ENCODE results near the gene CCDC154. TPM values are rescaled to one million over a fixed set of nuclear protein-coding genes. Genes with fewer than 3 reads are reported as not detected.

CCDC154 gene
- total and polyA plus RNA-seq, 2 experiments from 2014 or later = 0.31 TPM; not detected in 1

DNA sequence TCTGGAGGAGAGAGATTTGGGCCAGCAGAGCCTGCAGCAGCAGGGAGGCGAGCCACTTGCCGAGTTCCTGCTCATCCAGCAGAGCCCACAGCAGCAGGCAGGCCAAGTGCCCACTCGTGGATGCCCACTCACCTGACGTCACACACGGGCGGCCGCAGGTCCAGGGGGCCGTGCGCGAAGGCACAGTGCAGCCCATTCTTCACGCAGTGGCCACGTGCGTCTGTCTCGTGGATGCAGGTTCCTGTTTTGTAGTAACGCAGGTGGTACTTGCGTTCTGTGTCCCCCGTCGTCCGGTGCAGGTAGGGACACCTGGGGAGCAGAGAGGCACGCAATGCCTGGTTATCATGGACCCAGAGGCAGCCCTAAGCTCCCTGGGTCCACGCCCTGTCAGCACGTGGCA lies 41.3 kb downstream of the CCDC154 start (continued):
- TF ChIP-seq, protein P1, sequence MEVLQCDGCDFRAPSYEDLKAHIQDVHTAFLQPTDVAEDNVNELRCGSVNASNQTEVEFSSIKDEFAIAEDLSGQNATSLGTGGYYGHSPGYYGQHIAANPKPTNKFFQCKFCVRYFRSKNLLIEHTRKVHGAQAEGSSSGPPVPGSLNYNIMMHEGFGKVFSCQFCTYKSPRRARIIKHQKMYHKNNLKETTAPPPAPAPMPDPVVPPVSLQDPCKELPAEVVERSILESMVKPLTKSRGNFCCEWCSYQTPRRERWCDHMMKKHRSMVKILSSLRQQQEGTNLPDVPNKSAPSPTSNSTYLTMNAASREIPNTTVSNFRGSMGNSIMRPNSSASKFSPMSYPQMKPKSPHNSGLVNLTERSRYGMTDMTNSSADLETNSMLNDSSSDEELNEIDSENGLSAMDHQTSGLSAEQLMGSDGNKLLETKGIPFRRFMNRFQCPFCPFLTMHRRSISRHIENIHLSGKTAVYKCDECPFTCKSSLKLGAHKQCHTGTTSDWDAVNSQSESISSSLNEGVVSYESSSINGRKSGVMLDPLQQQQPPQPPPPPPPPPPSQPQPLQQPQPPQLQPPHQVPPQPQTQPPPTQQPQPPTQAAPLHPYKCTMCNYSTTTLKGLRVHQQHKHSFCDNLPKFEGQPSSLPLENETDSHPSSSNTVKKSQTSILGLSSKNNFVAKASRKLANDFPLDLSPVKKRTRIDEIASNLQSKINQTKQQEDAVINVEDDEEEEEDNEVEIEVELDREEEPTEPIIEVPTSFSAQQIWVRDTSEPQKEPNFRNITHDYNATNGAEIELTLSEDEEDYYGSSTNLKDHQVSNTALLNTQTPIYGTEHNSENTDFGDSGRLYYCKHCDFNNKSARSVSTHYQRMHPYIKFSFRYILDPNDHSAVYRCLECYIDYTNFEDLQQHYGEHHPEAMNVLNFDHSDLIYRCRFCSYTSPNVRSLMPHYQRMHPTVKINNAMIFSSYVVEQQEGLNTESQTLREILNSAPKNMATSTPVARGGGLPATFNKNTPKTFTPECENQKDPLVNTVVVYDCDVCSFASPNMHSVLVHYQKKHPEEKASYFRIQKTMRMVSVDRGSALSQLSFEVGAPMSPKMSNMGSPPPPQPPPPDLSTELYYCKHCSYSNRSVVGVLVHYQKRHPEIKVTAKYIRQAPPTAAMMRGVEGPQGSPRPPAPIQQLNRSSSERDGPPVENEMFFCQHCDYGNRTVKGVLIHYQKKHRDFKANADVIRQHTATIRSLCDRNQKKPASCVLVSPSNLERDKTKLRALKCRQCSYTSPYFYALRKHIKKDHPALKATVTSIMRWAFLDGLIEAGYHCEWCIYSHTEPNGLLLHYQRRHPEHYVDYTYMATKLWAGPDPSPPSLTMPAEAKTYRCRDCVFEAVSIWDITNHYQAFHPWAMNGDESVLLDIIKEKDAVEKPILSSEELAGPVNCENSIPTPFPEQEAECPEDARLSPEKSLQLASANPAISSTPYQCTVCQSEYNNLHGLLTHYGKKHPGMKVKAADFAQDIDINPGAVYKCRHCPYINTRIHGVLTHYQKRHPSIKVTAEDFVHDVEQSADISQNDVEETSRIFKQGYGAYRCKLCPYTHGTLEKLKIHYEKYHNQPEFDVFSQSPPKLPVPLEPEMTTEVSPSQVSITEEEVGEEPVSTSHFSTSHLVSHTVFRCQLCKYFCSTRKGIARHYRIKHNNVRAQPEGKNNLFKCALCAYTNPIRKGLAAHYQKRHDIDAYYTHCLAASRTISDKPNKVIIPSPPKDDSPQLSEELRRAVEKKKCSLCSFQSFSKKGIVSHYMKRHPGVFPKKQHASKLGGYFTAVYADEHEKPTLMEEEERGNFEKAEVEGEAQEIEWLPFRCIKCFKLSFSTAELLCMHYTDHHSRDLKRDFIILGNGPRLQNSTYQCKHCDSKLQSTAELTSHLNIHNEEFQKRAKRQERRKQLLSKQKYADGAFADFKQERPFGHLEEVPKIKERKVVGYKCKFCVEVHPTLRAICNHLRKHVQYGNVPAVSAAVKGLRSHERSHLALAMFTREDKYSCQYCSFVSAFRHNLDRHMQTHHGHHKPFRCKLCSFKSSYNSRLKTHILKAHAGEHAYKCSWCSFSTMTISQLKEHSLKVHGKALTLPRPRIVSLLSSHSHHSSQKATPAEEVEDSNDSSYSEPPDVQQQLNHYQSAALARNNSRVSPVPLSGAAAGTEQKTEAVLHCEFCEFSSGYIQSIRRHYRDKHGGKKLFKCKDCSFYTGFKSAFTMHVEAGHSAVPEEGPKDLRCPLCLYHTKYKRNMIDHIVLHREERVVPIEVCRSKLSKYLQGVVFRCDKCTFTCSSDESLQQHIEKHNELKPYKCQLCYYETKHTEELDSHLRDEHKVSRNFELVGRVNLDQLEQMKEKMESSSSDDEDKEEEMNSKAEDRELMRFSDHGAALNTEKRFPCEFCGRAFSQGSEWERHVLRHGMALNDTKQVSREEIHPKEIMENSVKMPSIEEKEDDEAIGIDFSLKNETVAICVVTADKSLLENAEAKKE (CRISPR knock-in tag; IDR thresholded peaks at IDR 0.05) = no peak
- TF ChIP-seq, protein P2, sequence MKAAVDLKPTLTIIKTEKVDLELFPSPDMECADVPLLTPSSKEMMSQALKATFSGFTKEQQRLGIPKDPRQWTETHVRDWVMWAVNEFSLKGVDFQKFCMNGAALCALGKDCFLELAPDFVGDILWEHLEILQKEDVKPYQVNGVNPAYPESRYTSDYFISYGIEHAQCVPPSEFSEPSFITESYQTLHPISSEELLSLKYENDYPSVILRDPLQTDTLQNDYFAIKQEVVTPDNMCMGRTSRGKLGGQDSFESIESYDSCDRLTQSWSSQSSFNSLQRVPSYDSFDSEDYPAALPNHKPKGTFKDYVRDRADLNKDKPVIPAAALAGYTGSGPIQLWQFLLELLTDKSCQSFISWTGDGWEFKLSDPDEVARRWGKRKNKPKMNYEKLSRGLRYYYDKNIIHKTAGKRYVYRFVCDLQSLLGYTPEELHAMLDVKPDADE (IDR thresholded peaks at IDR 0.05) = no peak

DNA sequence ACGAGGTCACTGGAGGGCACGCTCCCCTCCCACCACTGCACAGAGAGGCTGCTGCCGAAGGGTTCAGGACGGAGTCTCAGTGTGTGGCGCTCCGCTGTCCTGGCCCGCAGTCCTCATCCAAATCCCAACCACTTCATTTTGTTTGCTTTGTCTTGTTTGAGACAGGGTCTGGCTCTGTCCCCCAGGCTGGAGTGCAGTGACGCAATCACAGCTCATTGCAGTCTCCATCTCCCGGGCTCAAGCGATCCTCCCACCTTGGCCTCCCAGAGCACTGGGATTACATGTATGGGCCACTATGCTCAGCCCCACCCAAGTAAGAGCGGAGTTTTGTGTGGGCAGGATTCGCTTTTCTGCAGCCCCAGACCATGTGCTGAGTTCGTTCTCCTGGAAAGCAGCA lies 42.6 kb downstream of the CCDC154 start:
- peaks cover 15% of the 10 kb centered on the region; the same call in 2 of the 3 replicates for H3K36me3 Mint-ChIP-seq (ENCODE audit: low read depth)
- H3K27ac Mint-ChIP-seq = no peak overlapping the region
- no peaks in the 10 kb centered on the region for H3F3A ChIP-seq (replicated peaks; ENCODE audit: low read depth)
- no peak overlapping the region for H3K4me3 ChIP-seq
- H3K36me3 ChIP-seq (ENCODE audit: insufficient read depth) = no peaks in the 10 kb centered on the region
- no peak overlapping the region for H3K27ac ChIP-seq (ENCODE audit: low read depth)
- H3K4me2 ChIP-seq = no peak overlapping the region
- no peak for DNase-seq (ENCODE audit: low spot score)
- no peaks in the 10 kb centered on the region for H3K4me1 ChIP-seq (ENCODE audit: insufficient read depth)
- peaks cover 13% of the 10 kb centered on the region for H3K27me3 Mint-ChIP-seq (ENCODE audit: insufficient read depth, low read depth, poor library complexity)
- no peak overlapping the region for H2AFZ ChIP-seq
- TF ChIP-seq EZH2 (IDR thresholded peaks at IDR 0.05; ENCODE audit: low read depth, unreplicated experiment) = no peak
- H3K79me2 ChIP-seq (replicated peaks; ENCODE audit: insufficient read depth) = peaks cover 5% of the 10 kb centered on the region
- no peak overlapping the region; the same call in 2 of the 3 replicates for H3K4me3 Mint-ChIP-seq
- H3K9me3 Mint-ChIP-seq = no peaks in the 10 kb centered on the region
- no peaks in the 10 kb centered on the region for H3K27me3 ChIP-seq (ENCODE audit: insufficient read depth)
- ATAC-seq = no peak
- H4K20me1 ChIP-seq (replicated peaks; ENCODE audit: insufficient read depth) = peaks cover 7% of the 10 kb centered on the region
- no peaks in the 10 kb centered on the region for H3K9me2 ChIP-seq (ENCODE audit: insufficient read depth)
- no peaks in the 10 kb centered on the region; the same call in 2 of the 3 replicates for H3K4me1 Mint-ChIP-seq

Measured in GM23338 (cell line).